Fibroblast of mammary gland (primary cell): ENCODE results near the gene TMEM167A.

Experiments
- DNase-seq: peaks from one replicate; pipeline ENCODE4 v3.0.0-alpha.2; 2010; ENCODE audit warnings: low read depth
- H3K4me3 ChIP-seq: 2 replicates; pipeline ENCODE4 v1.5.1; 2011; ENCODE audit warnings: low read depth, mild to moderate bottlenecking, low read length, moderate library complexity; ENCODE audit not compliant: control insufficient read depth
- CTCF ChIP-seq: conservative IDR thresholded peaks from 2 replicates; pipeline ENCODE4 v1.5.1; 2011; ENCODE audit warnings: low read depth, low read length, inconsistent platforms; ENCODE audit not compliant: control insufficient read depth, insufficient read depth

The TMEM167A gene

GRCh38 chr5:83115816-83116215, 38.6 kb upstream of the TMEM167A start:
- no peak for TF ChIP-seq CTCF
- DNase-seq: no peak
- H3K4me3 ChIP-seq: no peak overlapping the region

- no peak for TF ChIP-seq CTCF
Measured at GRCh38 chr5:83109380-83109779, 32.2 kb upstream of the TMEM167A start.

GRCh38 chr5:83107692-83108420, 30.7 kb upstream of the TMEM167A start:
- no peak for TF ChIP-seq CTCF
- H3K4me3 ChIP-seq: no peak overlapping the region
- no peak for DNase-seq

More at GRCh38 chr5:83109380-83109779, 32.2 kb upstream of the TMEM167A start:
- H3K4me3 ChIP-seq: no peak overlapping the region
- no peak for DNase-seq

- no peak overlapping the region for H3K4me3 ChIP-seq
- TF ChIP-seq CTCF: no peak
- DNase-seq: no peak
Measured at GRCh38 chr5:83104021-83104420, 26.8 kb upstream of the TMEM167A start.

- H3K4me3 ChIP-seq: no peak overlapping the region
- no peak for DNase-seq
- no peak for TF ChIP-seq CTCF
Measured at GRCh38 chr5:83102364-83102980, 25.3 kb upstream of the TMEM167A start.

GRCh38 chr5:83101514-83101913, 24.3 kb upstream of the TMEM167A start:
- no peak for TF ChIP-seq CTCF
- no peak overlapping the region for H3K4me3 ChIP-seq
- no peak for DNase-seq
